NCI-H1694 (cell line): Measurements from ENCODE around the gene APOBEC4.
A peak's percentile ranks its signal among the peaks of the same experiment; 100 is the strongest.
"Not testable (repeated sequence)": the region's sequence is repeated elsewhere in the genome, so short reads cannot be mapped to it uniquely, and the experiment has no call there.

ENCODE experiments used
- DNase-seq: peaks from one replicate; lab custom pipeline; 2025; lab: John Stamatoyannopoulos, UW

The APOBEC4 gene

DNA sequence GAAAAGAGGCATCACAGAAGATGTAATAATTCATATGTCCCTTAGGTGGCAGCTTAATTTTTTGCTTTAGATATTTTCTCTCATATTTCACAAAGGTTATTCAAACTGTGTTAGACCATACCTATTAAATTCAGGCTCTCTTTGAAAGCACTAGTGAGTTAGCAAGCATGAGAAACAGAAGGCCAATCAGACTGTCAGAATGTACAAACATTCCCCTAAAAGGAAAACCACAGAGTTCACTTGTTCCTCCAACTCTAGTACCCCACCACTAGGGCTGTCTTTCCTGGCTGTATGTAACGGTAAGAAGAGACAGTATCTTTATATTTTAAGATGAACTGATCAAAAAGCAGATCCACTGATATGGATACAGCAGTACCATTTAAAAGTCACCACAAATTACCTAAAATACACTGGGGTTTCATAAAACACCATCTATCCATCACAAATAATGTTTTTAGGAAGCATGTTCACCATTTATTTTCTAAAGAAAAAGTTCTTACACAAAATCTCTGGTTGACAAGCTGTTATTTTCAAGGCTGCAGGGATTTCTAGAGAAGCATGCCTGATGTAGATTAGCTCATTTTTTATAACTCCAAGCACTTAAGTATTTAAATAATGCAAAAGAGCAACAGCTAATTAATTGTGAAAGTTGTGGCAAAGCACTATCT is 19.3 kb downstream of the APOBEC4 start:
- DNase-seq = peak; percentile 83

DNA sequence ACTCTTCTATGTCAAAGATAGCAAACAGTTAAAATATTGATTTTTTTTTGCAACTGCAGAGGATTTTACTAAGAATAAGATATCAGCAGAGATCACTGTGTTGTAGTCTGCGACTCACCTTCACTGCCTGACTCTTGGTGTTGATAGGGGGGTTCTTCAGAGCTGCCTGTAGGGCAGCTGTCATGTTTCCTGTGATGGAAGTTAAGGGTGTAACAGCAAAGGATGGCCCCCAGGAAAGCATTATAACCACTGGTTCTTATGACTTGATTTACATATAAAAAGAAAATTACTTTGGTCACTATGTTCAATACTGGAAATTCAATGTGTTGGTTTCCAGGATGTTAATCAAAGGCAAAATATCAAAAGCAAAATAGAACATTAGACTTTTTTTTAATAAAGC is 20.2 kb downstream of the APOBEC4 start:
- no peak for DNase-seq

DNA sequence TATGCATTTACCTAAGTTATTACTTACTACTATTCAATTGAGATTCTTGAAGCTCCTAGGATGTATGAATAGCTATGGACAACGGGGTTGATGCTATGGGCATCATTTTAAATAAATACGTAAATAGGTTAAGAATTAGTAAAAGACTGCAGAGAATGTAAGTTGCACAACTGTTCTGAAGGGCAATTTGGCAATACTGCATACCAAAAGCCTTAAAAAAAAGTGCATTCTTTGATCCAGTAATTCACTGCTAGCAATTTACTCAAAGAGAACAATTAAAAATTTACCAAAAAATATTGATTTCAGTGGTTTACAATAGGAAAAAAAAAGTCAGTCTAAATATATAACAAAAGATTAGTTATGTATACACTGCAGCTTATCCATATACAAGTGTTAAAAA is 21.0 kb downstream of the APOBEC4 start:
- no peak for DNase-seq

DNA sequence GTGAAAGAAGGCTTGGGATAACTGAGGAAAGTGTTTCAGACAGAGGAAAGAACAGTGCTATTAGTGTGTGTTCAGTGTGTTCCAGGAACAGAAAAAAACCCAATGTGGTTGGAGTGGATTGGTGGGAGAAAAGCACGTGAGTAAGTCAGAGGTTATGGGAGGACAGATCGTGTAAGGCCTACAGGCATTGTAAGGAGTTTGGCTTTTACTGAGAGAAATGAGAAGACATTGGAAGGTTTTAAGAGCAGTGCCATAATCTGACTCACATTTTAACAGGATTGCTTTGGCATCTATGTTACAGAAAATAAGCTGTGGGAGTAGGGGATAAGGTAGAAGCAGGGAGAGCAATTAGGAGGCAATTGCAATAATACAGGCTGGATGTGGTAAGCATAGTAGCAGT is 22.4 kb downstream of the APOBEC4 start:
- no peak for DNase-seq

DNA sequence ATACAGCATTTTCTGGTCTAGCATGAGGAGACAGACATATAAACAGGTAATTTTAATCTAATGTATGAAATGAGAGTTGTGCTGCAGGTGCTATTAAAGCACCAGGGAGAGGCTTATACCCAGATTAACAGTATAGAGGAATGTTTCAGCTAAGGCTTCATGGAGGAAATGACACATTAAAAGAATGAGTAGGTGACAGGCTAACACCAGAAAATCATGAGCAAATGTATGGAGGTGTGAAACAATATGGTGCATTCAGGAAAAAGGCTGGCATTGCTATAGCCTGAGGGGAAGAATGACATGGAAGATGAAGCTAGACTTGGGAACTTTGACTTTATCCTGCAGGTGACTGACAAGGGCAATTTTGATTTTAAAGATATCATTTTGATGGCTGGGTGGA is 24.6 kb downstream of the APOBEC4 start:
- DNase-seq = no peak

DNA sequence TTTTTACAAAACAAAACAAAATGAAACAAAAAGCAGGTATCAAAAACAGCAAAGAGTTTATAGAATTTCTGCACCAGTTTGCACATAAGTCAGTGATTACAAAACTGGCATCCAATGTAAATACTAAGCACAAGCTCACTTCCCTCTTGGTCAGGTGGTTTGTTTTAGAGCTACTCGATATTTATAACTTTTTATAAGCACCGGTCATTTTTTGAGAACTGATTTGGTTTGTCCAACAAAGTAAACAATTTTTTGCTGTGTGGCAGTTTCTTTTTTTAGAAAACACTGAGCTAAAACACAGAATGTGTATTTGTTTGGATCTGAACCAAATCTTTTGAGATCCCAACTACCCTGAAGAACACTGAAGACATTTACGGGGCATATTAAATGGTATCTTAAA is 26.9 kb downstream of the APOBEC4 start:
- not testable (repeated sequence) for DNase-seq

DNA sequence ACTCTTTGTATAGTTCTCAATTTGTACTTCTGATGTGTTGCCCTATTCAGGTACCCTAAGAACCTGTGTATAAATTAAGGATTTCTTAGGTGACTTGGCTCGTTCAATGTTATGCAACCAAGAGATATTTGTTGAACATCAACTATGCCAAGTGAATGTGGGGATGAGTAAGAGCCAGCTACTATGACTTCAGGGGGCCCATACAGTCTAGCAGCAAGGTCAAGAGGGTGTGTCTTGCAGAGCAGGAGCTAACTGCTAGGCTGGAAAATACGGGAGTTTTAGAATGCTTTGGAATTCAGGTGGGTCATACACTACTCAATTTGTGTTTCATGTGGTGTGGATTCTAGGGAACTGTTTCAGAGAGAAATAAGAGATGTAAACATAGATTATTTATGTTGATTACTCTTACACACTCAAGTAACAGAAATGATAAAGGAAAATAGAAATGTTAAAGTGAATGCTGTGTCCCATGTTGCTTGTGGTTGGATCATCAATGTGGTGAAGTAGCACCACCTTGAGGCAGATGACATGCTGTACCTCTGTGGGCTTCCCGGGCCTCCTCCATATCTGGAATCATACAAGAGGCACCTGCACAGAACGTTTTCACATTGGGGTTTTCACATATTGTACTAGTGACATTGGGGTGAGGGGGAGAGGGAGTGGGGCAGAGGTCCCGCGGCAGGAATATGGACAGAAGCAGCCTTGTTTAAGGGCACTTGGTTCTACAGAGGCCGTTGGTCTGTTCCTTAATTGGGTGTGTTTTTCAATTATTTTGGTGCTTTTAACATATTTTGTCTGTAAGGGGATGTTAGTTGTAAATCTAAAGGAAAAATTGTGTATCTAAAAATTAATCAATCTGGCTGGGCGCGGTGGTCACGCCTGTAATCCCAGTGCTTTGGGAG is 30.0 kb downstream of the APOBEC4 start:
- DNase-seq = peak; percentile 41

DNA sequence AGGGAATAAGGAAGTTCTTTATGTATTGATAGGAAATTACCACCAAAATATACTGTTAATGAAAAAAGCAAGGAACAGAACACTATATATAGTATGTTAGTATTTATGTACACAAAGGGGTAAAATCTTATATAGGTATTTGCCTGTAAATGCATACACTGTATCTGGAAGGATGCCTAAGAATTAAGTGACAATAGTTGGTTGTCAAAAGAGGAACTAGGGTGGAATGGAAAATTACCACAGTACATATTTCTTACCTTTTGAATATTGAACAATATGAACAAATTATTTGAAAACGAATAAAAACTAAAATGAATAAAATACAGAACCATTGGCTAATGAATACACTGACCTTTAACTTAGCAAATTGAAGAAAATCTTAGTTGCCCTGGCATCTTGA is 31.1 kb downstream of the APOBEC4 start:
- DNase-seq = no peak

DNA sequence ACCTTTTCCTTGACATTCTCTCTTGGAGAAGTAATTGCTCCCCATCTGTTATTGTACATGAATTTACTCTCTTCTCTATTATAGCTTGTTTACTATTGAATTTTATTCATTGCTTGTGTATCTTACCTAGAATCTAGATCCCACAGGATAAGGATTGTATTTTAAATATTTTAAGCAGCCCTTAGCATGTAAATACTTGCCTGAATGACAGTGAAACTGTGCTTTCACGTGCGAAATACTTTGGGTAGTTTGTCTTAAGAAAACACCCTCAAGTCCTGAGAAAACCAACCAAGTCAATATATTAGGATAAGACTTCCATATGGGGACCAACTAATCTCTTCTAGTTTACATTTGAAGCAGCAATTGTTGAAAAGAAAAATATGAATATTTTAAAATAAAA is 32.8 kb downstream of the APOBEC4 start:
- no peak for DNase-seq

DNA sequence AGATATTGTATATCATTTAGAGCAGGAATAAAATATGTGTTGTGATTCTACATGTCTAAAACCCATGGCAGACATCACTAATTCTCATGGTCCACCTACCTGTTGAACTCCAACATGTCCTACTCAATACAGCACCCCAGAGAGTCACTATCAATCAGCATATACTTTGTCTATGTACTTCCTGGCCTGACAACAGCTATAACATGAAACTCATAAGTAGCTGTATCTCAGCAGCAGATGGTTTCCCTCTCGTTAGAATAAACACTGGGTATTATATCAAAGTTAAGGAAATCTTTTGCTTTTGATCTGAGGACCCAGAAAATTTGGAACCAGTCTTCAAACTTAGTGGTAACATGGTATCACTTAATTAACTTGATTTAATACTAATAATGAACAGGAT is 33.3 kb downstream of the APOBEC4 start:
- DNase-seq = no peak

DNA sequence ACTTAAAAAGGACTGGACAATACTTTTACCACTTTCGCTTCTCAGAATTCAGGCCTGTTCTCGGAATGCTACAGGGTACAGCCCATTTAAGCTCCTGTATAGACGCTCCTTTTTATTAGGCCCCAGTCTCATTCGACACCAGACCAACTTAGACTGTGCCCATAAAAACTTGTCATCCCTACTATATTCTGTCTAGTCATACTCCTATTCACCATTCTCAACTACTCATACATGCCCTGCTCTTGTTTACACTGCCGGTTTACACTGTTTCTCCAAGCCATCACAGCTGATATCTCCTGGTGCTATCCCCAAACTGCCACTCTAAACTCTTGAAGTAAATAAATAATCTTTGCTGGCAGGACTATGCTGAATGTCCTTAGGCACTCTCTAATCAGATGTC is 34.9 kb downstream of the APOBEC4 start:
- not testable (repeated sequence) for DNase-seq

DNA sequence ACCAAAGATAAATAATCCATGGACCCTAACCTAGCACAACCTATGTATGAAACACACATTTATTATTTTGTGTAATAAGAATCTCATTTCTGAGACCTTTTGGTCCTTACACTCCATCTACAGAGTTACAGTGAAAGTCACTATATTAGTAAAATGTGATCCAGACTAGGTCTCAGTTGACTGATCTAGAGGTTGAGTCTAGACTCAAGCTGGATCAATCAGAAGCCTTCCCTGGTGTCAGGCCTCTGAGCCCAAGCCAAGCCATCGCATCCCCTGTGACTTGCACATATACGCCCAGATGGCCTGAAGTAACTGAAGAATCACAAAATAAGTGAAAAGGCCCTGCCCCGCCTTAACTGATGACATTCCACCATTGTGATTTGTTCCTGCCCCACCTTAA is 40.1 kb downstream of the APOBEC4 start:
- DNase-seq = not testable (repeated sequence)

DNA sequence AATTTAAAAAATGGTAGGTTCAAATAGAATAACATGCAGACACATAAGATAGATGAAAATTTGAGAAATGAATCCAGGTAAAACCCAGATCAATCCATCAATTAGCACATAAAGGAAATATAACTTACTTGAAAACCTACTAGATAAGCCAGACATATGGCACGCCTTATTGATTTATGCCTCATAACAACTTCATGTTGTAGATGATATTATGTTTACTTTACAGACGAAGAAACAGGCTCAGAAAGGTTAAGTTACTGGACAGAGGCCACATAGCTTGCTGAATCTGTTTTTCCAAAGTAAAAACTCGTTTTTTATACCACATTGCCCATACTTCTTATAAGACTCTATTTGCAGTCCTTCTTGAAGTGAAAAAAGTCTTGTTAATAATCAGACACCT is 40.7 kb downstream of the APOBEC4 start:
- DNase-seq = no peak

DNA sequence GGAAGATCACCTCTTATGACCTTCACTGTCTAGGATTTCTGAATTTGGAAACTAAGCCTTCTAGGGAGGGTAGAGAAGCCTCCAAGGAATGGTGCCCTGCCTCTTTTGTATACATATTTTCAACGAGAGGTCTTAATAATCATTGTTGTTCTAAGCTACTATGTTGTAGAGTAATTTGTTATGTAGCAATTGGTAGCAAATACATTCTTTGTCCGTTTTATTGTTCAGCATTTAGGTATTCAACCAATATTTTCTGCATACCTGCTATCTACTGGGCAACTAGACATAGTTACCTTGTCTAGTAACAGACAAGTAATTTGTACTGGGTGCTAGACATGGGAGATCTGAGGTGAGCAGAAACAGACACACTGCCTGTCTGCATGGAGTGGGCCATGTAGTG is 42.1 kb downstream of the APOBEC4 start:
- DNase-seq = no peak

DNA sequence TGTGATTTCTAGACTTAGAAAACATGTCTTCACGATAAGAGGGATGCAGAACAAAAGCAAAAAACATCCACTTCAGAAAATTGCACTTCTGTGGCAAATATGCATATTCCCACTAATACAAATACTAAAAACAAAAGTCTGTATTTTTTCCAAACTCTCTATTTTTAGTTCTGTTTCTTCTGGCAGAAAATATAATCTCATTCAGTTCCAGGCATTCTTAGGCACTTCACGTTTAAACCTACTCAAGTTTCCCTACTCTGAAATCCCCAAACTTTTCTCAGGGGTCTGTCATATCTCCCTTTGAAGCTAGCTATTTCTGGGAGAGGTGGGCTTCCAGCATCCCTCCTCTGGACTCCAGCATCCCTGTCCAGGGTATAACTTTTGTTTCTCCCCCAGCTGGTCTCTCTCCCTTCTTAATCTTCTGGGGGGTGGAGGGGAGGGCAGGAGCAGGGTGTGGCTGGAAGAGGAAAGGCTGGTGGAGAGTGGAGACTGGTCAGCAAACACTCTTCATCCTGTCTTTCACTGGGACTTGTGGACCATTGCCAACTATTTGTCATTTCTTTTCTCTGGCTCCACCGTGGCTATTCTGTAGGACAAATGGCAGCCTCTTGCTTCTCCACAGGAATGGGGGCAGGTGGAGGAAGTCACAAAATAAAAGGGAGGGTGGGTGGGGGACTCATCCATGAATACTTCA is 43.2 kb downstream of the APOBEC4 start:
- DNase-seq = no peak

DNA sequence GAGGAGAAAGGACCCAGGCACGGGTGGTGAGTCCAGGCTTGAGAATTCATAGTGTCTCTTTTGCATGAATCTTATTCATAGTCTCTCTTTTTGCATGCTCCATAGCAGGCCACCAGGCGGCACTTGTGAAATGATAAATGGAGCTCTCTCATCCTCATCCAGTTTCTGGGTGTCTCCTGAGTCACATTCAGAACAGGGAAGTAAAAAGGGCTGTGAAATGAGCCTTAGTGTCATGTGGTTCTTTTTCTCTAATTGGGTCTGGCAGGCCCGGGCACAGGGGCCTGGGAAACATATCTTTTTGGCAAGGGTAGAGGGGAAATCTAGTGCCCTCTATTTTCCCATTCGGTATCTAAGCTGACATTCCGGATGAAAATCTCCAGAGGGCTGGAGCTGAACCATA is 43.8 kb downstream of the APOBEC4 start:
- no peak for DNase-seq

DNA sequence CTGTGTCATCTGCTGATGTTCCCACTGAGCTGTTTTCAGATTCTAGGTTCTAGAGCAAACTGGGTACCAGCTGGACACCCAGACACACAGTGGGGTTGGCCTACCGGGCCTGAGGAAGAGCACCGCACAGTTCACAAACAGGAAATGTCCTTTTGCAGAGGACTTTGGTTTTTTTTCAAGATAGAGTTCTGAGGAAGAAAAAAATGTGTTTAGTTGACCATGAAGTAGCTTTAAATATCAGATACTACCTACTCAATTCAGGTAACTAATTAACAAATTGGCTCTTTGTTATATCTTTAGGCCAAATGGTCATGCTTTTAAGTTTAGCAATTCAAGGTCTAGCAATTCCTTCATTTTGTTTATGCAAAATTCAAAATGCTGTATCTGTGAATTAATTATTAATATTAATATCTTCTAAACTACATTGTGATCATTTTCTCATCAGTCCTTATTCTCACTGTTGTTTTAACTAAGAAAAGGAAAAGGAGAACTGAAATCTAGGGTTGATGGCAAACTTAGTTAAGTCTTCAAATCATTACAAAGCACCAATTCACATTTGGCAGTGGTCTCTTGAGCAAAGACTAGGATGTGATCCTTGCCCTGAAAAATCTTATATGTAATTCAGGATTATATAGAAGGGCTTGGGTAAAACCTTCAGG is 45.7 kb downstream of the APOBEC4 start:
- no peak for DNase-seq

DNA sequence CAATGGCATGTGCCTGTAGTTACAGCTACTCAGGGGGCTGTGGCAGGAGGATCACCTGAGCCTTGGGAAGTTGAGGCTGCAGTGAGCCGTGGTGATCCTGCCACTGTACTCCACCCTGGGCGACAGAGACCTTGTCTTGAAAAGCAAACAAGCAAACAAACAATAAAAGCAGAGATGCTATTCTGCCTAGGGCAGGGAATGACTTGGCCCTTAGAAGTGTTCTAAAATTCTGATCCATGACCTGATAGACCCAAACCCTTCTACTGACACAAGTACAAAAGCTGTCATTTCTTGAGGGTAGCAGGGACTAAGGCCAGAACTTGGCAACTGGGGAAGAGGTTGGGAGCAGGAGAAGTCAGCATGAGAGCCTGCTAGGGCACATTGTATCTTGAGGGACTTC is 47.2 kb downstream of the APOBEC4 start:
- no peak for DNase-seq

DNA sequence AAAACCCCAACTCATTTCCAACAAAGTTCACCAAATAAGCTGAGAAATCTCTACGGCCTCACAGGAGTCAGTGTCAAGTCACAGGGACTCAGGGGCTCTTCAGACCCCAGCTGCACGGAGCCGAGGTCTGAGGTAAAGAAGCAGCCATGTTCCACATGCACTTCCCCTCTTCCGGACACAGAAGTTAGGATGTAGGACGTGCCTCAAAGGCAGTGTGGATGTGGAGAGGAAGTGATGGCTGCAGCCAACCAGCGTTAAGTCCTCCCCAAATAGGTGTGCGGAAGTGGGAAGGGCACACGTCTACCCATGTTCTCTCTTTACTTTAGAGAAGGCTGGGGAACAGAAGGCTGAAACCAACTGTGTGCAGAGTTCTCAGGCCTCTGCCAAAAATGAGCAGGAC is 48.3 kb downstream of the APOBEC4 start:
- no peak for DNase-seq

DNA sequence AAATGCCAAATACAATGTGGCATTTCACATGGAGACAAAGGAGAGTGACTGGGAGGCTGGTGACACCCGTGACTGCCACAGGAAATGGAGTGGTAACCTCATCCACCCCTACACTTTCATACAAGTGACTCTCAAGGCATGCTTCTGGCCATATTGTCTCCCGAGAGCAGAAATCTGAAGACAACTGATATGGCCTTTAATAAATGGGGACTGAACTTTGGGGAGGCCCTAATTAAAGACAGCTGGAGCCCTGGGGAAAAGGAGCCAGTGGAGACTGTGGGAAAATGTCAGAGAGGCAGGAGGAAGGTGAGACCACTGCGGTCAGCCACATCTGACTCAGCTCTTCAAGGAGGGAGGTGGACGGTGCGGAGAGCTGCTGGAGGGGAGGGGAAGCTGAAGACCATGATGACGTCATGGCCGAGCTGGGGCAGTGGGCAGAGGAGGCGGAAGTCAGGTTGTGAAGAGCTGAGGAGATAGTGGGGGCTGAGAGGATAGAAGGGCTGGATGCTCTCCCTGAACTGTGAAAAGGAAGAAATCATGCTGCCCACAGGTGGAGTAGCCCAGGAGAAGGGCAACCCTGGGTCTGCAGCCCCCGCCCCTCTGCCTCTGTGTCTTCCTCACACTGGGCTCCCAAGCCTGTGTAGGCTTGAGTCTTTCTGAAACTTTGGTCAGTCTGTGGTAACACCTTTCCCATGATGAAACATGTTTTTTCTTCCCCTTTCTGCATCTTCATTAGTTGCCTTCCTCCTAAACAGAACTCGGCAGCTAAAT is 48.9 kb downstream of the APOBEC4 start:
- no peak for DNase-seq

DNA sequence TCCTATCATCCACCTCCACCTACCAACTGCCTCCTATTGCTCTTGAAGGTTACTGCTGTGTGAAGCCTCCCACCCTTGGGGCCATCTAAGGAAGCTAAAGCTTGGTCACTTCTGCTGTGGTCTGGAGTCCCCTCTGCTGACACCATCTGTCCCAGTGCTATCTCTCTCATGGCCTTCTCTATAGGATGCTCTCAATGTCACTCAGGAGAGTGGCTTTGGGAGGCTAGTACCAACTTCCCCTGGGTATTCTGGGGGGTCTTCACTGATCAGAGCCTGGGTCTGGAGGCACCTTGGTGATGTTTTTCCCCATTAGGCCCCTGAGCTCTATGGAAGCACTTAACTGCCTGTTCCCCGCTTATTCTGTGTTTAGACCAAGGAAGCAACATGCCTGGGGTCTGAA is 50.6 kb downstream of the APOBEC4 start:
- no peak for DNase-seq

DNA sequence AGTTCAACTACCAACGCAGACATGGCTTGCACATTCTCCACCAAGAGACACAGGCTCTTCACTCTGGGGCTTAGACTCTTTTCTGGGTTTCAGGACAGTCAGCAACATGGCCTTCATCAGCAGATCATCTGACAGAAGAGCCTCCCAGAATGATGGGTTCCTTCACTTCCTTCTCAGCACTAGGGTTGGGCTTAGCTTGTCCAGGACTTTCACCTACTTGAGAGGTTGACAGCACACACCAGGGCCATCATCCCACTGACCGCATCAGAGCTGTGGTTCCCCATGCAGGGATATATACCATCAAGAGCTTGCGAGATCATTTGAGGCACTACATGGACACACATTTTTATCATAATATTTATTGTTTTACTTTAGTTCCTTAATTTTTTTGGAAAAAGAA is 52.5 kb downstream of the APOBEC4 start:
- DNase-seq = no peak
